Breast epithelium (tissue), 3 donors: ENCODE results near the gene NRF1.

ENCODE experiments used
- POLR2A ChIP-seq: fragments of 450-650 bp; IDR thresholded peaks from one replicate; pipeline ENCODE4 v1.6.1; 2016; ENCODE audit warnings: antibody characterized with exemption, mild to moderate bottlenecking, moderate library complexity
- POLR2AphosphoS5 ChIP-seq, 3 donors: sonication (generic); formaldehyde crosslinking; IDR thresholded peaks; one replicate each; pipeline ENCODE4 v1.6.1; 2017; ENCODE audit warnings: antibody characterized with exemption in 3 of 3

DNA sequence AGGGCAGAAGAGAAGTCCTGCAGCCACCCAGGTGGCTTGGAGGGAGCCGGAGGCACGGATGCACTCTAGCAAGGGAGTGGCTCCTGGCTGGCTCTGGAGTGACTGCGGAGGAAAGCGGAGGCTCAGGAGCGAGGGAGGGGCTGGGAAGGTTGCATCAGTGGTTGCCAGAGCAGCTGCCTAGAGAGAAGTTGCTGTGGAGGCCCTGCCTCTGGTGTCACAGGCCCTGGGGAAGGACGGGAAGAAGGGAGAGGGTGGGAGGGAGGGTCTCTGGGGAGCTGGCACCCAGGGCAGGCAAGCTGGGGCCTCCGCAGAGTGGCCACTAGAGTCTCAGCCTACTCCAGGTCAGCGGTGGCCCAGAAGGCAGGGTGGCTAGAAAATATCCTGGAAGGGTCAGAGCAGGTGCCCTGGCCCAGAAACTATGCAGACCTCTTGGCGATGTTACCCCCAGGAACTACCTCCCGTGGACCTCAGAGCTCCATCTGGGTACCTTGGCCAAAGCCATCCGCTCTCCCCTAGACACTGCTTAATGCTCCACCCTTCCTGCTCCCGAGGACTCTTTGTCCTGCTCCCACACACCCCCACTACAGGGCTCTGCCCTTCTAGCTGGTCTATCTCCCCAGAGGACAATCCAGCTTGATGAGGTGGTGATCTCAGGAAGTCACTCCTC is 164.3 kb downstream of the NRF1 start:
- TF ChIP-seq POLR2AphosphoS5 (IDR thresholded peaks at IDR 0.05) (no peak), POLR2A (no peak)
